CD8-positive, alpha-beta memory T cell (primary cell): Measurements from ENCODE around the gene RABGAP1. TPM values are rescaled to one million over a fixed set of nuclear protein-coding genes. Genes with fewer than 3 reads are reported as not detected.
A peak's percentile ranks its signal among the peaks of the same experiment; 100 is the strongest.

Experiments
- CTCF ChIA-PET: fragments of 350-600 bp; sonication (Branson Sonifier 250); formaldehyde crosslinking; loops from one replicate; lab custom pipeline; 2021; ENCODE audit warnings: antibody characterized with exemption; lab: Charles Lee
- POLR2A ChIA-PET: fragments of 350-600 bp; sonication (Branson Sonifier 250); formaldehyde crosslinking; loops from one replicate; lab custom pipeline; 2021; ENCODE audit warnings: antibody characterized with exemption; lab: Charles Lee
- DNase-seq, 5 donors: peaks; one replicate each; pipeline versions ENCODE4 v3.0.0 to v3.0.0-alpha.2; 2020 to 2022; ENCODE audit warnings: mixed read lengths in 1 of 5
- H3K27ac ChIP-seq: one replicate; pipeline ENCODE4 v1.7.0; 2013; ENCODE audit warnings: low read depth, mild to moderate bottlenecking, low read length, moderate library complexity
- H3K27me3 ChIP-seq: 2 replicates; pipeline ENCODE4 v1.7.0; 2013; ENCODE audit warnings: low read length, mild to moderate bottlenecking; ENCODE audit not compliant: insufficient read depth, poor library complexity, severe bottlenecking
- H3K36me3 ChIP-seq: 2 replicates; pipeline ENCODE4 v1.7.0; 2013; ENCODE audit warnings: mild to moderate bottlenecking, low read length, moderate library complexity; ENCODE audit not compliant: insufficient read depth
- H3K4me1 ChIP-seq: 2 replicates; pipeline ENCODE4 v1.7.0; 2013; ENCODE audit warnings: mild to moderate bottlenecking, low read length, moderate library complexity; ENCODE audit not compliant: insufficient read depth
- H3K4me3 ChIP-seq: 2 replicates; pipeline ENCODE4 v1.7.0; 2013; ENCODE audit warnings: mild to moderate bottlenecking, low read length
- H3K9me3 ChIP-seq: 2 replicates; pipeline ENCODE4 v1.7.0; 2013; ENCODE audit warnings: mild to moderate bottlenecking, low read length
- H3K27ac Mint-ChIP-seq, 8 donors: one replicate each; pipeline ENCODE4 v1.8.0; 2020 to 2021; ENCODE audit warnings: mixed read lengths in 8 of 8, mild to moderate bottlenecking in 6 of 8, inconsistent platforms in 3 of 8, moderate library complexity in 3 of 8
- H3K27me3 Mint-ChIP-seq, 2 donors: one replicate each; pipeline ENCODE4 v1.8.0; 2020 to 2021; ENCODE audit warnings: mixed read lengths in 2 of 2, mild to moderate bottlenecking in 1 of 2, moderate library complexity in 1 of 2
- H3K36me3 Mint-ChIP-seq, 3 donors: one replicate each; pipeline ENCODE4 v1.8.0; 2020 to 2021; ENCODE audit warnings: mixed read lengths in 3 of 3, inconsistent platforms in 1 of 3, mild to moderate bottlenecking in 1 of 3
- H3K4me1 Mint-ChIP-seq, 3 donors: one replicate each; pipeline ENCODE4 v1.8.0; 2020 to 2021; ENCODE audit warnings: mixed read lengths in 3 of 3, inconsistent platforms in 1 of 3, mild to moderate bottlenecking in 1 of 3
- H3K4me3 Mint-ChIP-seq, 7 donors: one replicate each; pipeline ENCODE4 v1.8.0; 2020 to 2021; ENCODE audit warnings: mixed read lengths in 7 of 7, mild to moderate bottlenecking in 6 of 7, moderate library complexity in 4 of 7, inconsistent platforms in 2 of 7
- H3K9me3 Mint-ChIP-seq, 5 donors: one replicate each; pipeline ENCODE4 v1.8.0; 2020 to 2022; ENCODE audit warnings: mixed read lengths in 5 of 5, mild to moderate bottlenecking in 3 of 5, moderate library complexity in 2 of 5, inconsistent platforms in 1 of 5
- polyA plus RNA-seq: library from polyadenylated mRNA; unstranded; fragments of 300-500 nt; fragmentation: Illumina TruSeq; gene quantifications from one replicate; pipeline ENCODE4 v1.2.3, GENCODE V29; 2021
- total RNA-seq, 2 experiments: library from RNA; stranded (reverse); gene quantifications; one replicate each; pipeline ENCODE4 v1.2.3, GENCODE V29; 2021

RABGAP1 gene
- total and polyA plus RNA-seq, 3 experiments from 2014 or later: 20.7 to 24.3 (median 22.2) TPM

- H3K9me3 Mint-ChIP-seq: no peaks in the 10 kb centered on the region
- no peak for DNase-seq
- Histone ChIP-seq H3K27me3 (no peaks in the 10 kb centered on the region), H3K9me3 (no peaks in the 10 kb centered on the region), H3K4me3 (no peak overlapping the region), H3K36me3 (peaks cover 36% of the 10 kb centered on the region), H3K27ac (no peak overlapping the region), H3K4me1 (no peaks in the 10 kb centered on the region)
- H3K36me3 Mint-ChIP-seq: peaks cover 4 to 88% (median 21%) of the 10 kb centered on the region in 3 donors
- CTCF ChIA-PET: no interaction called here
- no peak overlapping the region for H3K4me3 Mint-ChIP-seq
- H3K4me1 Mint-ChIP-seq: no peaks in the 10 kb centered on the region
- POLR2A ChIA-PET: no interaction called here
- H3K27ac Mint-ChIP-seq: no peak overlapping the region
- H3K27me3 Mint-ChIP-seq: no peaks in the 10 kb centered on the region
Observed at GRCh38 chr9:123099548-123099947, 158.7 kb downstream of the RABGAP1 start.

GRCh38 chr9:123102375-123103113 lies 161.7 kb downstream of the RABGAP1 start:
- ChIA-PET POLR2A (no interaction called here), CTCF (interaction anchor here (0.7 to 1.5 kb wide), 4 partner anchors 246 to 248 kb away, joined by 3 to 4 read pairs (median 3); no protein-coding TSS in a partner anchor)
- peak overlapping the region in 5 of 8 donors; percentile 17 to 83 (median 45) for H3K27ac Mint-ChIP-seq
- H3K27me3 Mint-ChIP-seq: no peaks in the 10 kb centered on the region
- DNase-seq: no peak
- peaks cover 33% of the 10 kb centered on the region for H3K36me3 ChIP-seq
- H3K27me3 ChIP-seq: no peaks in the 10 kb centered on the region
- no peak overlapping the region for H3K4me3 ChIP-seq
- peaks cover 0 to 86% (median 21%) of the 10 kb centered on the region in 3 donors for H3K36me3 Mint-ChIP-seq
- H3K9me3 Mint-ChIP-seq: no peaks in the 10 kb centered on the region
- no peaks in the 10 kb centered on the region for H3K4me1 Mint-ChIP-seq
- no peak overlapping the region for H3K27ac ChIP-seq
- no peaks in the 10 kb centered on the region for H3K4me1 ChIP-seq
- no peaks in the 10 kb centered on the region for H3K9me3 ChIP-seq
- H3K4me3 Mint-ChIP-seq: no peak overlapping the region

- Mint-ChIP-seq H3K36me3 (peaks cover 0 to 86% (median 14%) of the 10 kb centered on the region in 3 donors), H3K9me3 (no peaks in the 10 kb centered on the region), H3K4me3 (no peak overlapping the region), H3K27me3 (no peaks in the 10 kb centered on the region), H3K4me1 (no peaks in the 10 kb centered on the region), H3K27ac (peak overlapping the region in 1 of 8 donors; percentile 77)
- H3K9me3 ChIP-seq: no peaks in the 10 kb centered on the region
- no peaks in the 10 kb centered on the region for H3K4me1 ChIP-seq
- ChIA-PET CTCF (no interaction called here), POLR2A (no interaction called here)
- H3K36me3 ChIP-seq: peaks cover 12% of the 10 kb centered on the region
- H3K27ac ChIP-seq: no peak overlapping the region
- no peak overlapping the region for H3K4me3 ChIP-seq
- DNase-seq: no peak
- no peaks in the 10 kb centered on the region for H3K27me3 ChIP-seq
Observed at GRCh38 chr9:123104807-123105206, 164.0 kb downstream of the RABGAP1 start.

GRCh38 chr9:123105490-123105889 lies 164.7 kb downstream of the RABGAP1 start:
- no peaks in the 10 kb centered on the region for H3K4me1 Mint-ChIP-seq
- H3K27me3 ChIP-seq: no peaks in the 10 kb centered on the region
- no peak for DNase-seq
- CTCF ChIA-PET: interaction anchor here (0.7 kb wide), 1 partner anchor 244 kb away, joined by 3 read pairs; no protein-coding TSS in a partner anchor
- peaks cover 12% of the 10 kb centered on the region for H3K36me3 ChIP-seq
- POLR2A ChIA-PET: no interaction called here
- no peaks in the 10 kb centered on the region for H3K27me3 Mint-ChIP-seq
- H3K27ac Mint-ChIP-seq: peak overlapping the region in 3 of 8 donors; percentile 1 to 77 (median 19)
- peaks cover 0 to 86% (median 14%) of the 10 kb centered on the region in 3 donors for H3K36me3 Mint-ChIP-seq
- no peaks in the 10 kb centered on the region for H3K4me1 ChIP-seq
- no peak overlapping the region for H3K4me3 Mint-ChIP-seq
- H3K9me3 Mint-ChIP-seq: no peaks in the 10 kb centered on the region
- no peak overlapping the region for H3K27ac ChIP-seq
- no peak overlapping the region for H3K4me3 ChIP-seq
- no peaks in the 10 kb centered on the region for H3K9me3 ChIP-seq

- ChIA-PET CTCF (interaction anchor here (1.5 kb wide), 1 partner anchor 242 kb away, joined by 4 read pairs; no protein-coding TSS in a partner anchor), POLR2A (no interaction called here)
- Mint-ChIP-seq H3K4me3 (no peak overlapping the region), H3K27ac (peak overlapping the region in 3 of 8 donors; percentile 52 to 61 (median 58)), H3K36me3 (peaks cover 0 to 65% (median 4%) of the 10 kb centered on the region in 3 donors), H3K4me1 (peaks cover 6 to 15% (median 11%) of the 10 kb centered on the region in 3 donors), H3K27me3 (no peaks in the 10 kb centered on the region), H3K9me3 (no peaks in the 10 kb centered on the region)
- DNase-seq: no peak
- no peaks in the 10 kb centered on the region for H3K9me3 ChIP-seq
- no peak overlapping the region for H3K4me3 ChIP-seq
- no peaks in the 10 kb centered on the region for H3K27me3 ChIP-seq
- peaks cover 6% of the 10 kb centered on the region for H3K36me3 ChIP-seq
- peaks cover 6% of the 10 kb centered on the region for H3K4me1 ChIP-seq
- no peak overlapping the region for H3K27ac ChIP-seq
Observed at GRCh38 chr9:123107639-123108285, 166.9 kb downstream of the RABGAP1 start.

GRCh38 chr9:123108976-123109375 lies 168.2 kb downstream of the RABGAP1 start:
- POLR2A ChIA-PET: no interaction called here
- Histone ChIP-seq H3K27me3 (no peaks in the 10 kb centered on the region), H3K9me3 (no peaks in the 10 kb centered on the region), H3K27ac (no peak overlapping the region), H3K36me3 (peaks cover 6% of the 10 kb centered on the region), H3K4me1 (peaks cover 6% of the 10 kb centered on the region), H3K4me3 (no peak overlapping the region)
- H3K4me3 Mint-ChIP-seq: no peak overlapping the region
- H3K27ac Mint-ChIP-seq: peak overlapping the region in 3 of 8 donors; percentile 21 to 80 (median 29)
- H3K27me3 Mint-ChIP-seq: no peaks in the 10 kb centered on the region
- CTCF ChIA-PET: interaction anchor here (1.5 kb wide), 1 partner anchor 241 kb away, joined by 4 read pairs; no protein-coding TSS in a partner anchor
- H3K36me3 Mint-ChIP-seq: peaks cover 0 to 61% (median 4%) of the 10 kb centered on the region in 3 donors
- no peak for DNase-seq
- H3K9me3 Mint-ChIP-seq: no peaks in the 10 kb centered on the region
- H3K4me1 Mint-ChIP-seq: peaks cover 10 to 15% (median 11%) of the 10 kb centered on the region in 3 donors

GRCh38 chr9:123109540-123110279 lies 168.9 kb downstream of the RABGAP1 start:
- no peaks in the 10 kb centered on the region for H3K27me3 ChIP-seq
- CTCF ChIA-PET: no interaction called here
- H3K4me1 Mint-ChIP-seq: peaks cover 10 to 15% (median 11%) of the 10 kb centered on the region in 3 donors
- peaks cover 6% of the 10 kb centered on the region for H3K4me1 ChIP-seq
- no peaks in the 10 kb centered on the region for H3K9me3 ChIP-seq
- no peak for DNase-seq
- peaks cover 3% of the 10 kb centered on the region for H3K36me3 ChIP-seq
- no peak overlapping the region for H3K4me3 Mint-ChIP-seq
- H3K4me3 ChIP-seq: no peak overlapping the region
- peaks cover 0 to 59% (median 4%) of the 10 kb centered on the region in 3 donors for H3K36me3 Mint-ChIP-seq
- no peaks in the 10 kb centered on the region for H3K9me3 Mint-ChIP-seq
- peak overlapping the region in 2 of 8 donors; percentile 29 to 59 for H3K27ac Mint-ChIP-seq
- POLR2A ChIA-PET: no interaction called here
- no peak overlapping the region for H3K27ac ChIP-seq
- no peaks in the 10 kb centered on the region for H3K27me3 Mint-ChIP-seq
